GM21526 (cell line): ENCODE results near the gene DHRS13.
A peak's percentile ranks its signal among the peaks of the same experiment; 100 is the strongest.

Source experiments
- ATAC-seq: cut with Tn5 transposase; IDR thresholded peaks from one replicate; pipeline ENCODE4 v1.9.1; 2021; ENCODE audit warnings: moderate library complexity; ENCODE audit not compliant: unreplicated experiment, low FRiP score

Gene DHRS13, protein sequence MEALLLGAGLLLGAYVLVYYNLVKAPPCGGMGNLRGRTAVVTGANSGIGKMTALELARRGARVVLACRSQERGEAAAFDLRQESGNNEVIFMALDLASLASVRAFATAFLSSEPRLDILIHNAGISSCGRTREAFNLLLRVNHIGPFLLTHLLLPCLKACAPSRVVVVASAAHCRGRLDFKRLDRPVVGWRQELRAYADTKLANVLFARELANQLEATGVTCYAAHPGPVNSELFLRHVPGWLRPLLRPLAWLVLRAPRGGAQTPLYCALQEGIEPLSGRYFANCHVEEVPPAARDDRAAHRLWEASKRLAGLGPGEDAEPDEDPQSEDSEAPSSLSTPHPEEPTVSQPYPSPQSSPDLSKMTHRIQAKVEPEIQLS

DNA sequence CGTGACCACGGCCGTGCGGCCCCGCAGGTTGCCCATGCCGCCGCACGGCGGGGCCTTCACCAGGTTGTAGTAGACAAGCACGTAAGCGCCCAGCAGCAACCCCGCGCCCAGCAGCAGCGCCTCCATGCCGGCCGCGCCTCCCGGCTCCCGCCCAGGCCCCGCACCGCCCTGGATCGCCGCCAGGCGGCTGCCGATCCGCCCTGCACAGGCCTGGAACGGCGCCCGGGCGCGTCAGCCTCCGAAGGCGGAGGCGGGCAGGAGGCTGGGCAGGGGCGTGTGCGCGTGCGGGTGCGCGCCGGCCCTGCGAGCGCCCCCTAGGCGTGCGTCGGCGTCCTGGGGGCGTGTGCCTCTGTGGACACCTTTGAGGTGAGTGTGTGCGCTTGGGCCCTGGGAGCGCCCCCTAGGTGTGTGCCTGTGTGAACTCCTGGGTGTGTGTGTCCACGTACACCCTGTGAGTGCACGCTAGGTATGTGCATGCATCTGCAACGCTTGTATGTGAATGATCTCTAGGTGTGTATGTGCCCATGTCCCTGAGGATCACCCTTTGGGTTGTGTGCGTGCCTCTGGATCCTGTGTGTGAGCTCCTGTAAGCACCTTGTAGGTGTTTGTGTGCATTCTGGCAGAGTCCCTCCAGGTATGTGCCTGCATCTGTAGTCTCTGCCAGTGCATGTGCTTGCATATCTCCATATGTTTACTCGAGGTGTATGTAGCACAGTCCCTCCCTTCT lies at the start of gene DHRS13:
Gene DHRS13 (minus strand): TSS at position 261 of the 727 bp plus-strand sequence. CDS start 135 bp downstream, at position 126.
- ATAC-seq, result peak; percentile 76

DNA sequence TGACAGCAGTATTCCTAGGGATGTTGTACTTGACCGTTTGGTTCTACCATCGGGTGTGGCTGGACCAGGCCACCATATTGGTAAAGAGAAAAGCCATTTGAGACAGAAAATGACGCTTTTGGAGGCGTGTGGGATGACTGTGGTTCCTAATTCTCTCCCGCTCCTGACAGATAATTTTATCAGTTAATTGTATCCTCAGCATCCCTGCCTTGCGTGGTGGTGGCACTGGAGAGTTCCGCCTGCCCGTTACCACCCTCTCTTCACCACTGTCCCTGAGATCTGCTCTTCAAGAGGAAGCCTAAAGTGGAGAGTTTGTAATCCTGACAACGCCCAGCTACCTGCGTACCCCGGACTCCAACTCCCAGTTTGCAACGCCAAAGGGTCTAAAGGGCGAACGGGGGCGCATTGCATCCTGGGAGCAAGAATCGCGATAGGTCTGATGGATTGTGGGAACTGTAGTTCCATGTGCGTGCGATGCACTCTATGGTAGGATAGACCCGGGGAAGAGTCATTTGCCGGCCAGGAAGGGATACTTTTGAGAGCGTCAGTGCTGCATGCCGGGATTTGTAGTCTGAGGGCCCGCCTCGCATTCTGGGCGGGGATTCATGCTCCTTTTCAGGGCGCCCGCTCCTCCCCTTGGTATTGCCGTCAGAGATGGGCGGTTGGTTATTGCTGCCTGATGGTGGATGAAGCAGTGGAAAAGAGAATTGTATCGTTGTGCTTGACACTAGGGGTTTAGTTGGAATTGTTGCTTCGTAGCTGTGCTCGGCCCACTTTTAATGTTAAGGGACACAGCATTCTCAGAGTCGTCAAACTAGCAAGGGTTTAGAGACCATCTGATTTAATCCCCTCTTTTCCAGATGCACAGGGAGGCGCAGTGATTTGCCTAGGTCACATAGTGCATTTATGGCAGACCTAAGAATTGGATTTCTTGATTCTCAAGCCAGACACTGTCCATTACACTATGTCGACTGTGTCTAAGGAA lies 49.4 kb upstream of the DHRS13 start:
- peak; percentile 46 for ATAC-seq

DNA sequence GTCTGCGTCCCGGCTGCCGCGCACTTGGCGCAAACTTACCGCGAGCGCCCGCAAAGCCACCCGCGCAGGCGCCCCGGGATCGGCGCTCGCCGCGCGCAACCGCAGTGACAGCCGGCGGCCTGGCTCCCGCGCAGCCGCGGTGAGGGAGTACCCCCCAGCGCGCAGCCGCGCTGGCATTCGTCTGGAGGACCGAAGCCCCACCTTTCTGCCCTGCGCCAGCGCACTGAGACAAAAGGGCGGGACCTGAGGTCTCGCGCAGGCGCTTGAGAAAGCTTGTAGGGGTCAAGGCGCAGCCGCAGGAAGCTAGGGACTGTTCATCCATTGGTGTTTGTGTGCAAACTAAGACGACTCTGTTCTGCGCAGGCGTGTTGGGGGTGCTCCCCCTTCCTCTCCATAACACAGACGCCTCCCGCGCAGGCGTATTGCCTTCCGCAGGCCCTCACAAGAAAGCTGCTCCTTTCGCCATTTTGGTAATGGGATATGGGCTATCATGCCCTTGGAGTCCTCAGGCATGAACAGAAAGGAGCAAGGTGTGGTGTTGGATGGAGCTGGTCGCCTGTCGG lies 48.6 kb upstream of the DHRS13 start, which contains the start of gene PHF12:
Gene PHF12 (minus strand): TSS at position 91 of the 563 bp plus-strand sequence. CDS start 558 bp downstream, outside the sequence.
- ATAC-seq, result peak; percentile 48

DNA sequence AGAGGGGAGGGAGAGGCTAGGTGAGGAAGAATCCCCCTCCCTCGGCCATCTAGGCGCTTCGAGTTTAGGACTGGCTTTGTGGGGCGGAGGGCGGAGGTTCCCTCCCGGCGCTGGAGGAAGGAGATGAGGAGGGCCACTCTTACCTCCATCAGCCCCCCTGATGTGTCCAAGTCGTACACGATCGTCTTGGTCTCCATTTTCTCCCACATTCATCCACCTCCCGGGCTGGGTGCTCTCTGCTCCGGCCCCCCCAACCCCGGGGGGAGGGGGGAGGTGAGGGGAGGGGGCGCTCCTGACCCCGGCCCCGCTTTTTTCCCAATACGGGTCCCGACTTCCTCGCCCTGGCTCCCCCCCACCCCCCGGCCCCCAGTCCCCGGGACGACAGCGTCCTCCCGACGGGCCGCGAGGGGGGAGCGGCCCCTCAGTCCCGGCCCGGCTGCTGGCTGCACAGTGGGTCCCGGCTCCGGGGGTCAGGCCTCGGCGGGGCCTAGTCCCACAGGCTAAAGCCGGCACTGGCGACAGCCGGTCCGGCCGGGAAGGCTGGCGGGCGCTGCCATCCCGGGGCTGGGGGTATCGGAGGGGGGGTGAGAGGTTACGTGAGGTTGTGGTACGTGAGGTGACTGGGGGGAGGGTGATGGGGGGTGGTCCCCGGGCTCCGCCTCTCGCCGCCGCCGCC lies 48.0 kb upstream of the DHRS13 start:
- no peak for ATAC-seq

DNA sequence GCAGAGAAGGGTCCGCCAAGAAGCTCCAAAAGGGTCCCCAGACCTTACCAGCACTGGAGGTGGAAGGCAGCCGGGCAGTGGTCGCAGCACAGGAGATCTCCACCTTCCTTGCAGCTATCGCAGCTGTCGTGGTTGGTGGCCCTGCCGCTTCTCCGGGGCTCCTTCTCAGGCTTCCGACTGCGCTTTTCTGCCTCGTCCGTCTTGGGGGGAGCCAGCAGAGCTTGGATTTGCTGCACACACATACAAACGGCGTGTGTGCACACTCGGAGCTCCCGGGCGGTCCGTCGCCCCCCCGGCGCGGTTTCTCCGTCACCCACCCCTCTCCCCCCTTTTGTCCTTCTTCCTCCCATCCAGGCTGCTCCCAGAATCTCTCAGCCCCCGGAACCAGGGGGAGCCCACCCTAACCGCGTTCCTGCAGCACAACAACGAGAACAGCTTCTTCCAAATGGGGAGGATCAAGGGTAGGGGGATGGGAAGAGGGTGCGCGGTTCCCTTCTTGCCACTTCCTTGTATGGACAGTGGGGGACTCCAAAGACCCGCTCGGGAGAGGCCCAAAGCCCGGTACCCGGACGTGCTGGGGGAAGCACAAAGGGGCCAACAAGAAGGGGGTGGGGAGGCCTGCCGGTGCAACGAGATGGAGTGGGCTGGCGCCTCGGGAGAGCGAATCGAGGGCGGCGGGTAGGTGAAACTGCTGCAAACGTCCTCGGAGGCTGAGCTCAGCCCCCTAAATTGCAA lies 47.3 kb upstream of the DHRS13 start:
- ATAC-seq, result no peak

DNA sequence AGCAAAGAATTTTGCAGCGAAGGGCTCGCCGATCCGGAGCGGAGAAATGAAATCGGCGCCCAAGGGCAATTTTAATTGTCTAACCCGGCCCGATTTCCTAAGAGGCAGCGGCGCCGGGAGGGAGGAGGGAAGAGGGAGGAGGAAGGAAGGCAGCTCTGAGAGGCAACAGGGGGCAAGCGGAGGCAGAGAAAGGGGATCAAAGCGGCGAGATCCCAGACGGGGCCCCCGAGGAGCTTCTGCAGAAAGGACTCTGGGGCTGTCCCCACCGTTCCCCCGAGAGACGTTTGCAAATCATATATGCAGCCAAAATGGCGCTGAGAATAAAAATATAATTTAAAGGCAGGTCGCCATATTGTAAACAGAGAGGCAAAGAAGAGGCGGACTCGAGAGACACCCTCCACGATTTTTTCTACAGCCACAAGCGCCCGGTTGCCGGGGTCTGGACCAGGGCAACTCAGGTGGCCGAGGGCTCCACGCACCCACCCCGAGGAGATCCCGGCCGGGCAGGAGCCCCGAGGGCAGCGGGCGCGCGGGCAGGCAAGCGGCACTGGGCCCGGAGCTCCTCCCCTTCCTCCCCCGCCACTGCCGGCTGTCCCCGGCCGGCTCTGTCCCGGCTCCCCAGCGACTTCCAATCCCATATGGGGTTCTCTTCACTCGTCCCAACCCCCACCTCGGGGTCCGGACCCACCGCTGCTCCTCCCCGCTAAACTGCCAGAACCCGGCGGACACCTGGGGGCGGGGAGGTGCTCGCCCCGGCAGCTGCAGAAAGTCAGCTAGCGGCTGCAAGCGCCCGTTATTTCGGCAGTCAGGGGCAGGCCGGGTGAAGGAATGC lies 46.5 kb upstream of the DHRS13 start:
- no peak for ATAC-seq

DNA sequence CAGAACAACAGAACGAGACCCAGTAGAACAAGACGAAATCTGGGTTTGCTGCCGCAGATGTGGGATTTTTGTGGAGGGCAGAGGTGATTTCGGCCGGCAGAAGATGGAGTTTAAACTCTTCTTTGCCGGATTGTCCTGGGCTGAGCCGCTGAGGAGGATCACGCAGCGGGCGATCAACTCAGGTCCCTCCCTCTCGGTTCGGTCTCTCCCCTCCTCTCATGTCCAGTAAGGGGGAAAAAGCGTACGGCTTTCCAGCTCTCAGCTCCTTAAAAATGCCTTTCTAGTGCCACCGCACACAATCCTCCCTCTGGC lies 46.0 kb upstream of the DHRS13 start:
- ATAC-seq, result no peak

DNA sequence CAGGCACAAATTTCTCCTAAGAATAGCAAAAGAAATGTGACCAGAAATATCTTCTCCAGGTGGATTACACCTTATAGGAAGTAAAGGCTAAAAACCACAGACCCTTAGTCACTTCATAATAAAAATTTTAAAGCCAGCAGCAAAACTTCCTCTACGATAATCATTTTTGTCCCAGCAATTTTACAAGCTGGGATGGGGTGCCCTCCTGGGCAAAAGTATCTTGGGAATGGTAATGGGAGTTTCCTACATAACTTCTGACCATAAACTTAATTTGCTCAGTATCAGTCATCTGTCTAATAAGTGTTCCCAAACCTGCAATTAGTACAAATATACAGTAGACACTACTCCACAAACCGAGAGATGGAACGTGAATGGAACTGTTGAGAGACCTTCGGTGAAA lies 45.5 kb upstream of the DHRS13 start:
- ATAC-seq, result no peak

DNA sequence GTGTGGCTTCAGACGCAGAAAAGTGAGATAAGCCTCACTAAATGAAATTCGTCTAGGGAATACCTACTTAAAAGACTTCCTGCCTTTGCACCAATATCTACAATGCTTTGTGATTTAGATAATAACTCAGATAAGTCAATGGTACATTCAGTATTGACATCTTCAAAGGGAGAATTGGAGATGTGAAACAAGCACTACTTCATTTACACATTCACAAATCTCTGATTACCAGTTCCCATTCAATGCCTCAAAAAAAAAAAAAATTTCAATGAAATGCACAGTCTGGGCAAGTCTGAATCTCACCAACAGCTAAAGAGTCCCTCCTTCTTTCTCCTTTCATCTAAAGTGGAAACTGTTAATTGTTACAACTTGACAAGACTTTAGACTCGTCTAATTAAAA lies 44.8 kb upstream of the DHRS13 start:
- ATAC-seq, result no peak

DNA sequence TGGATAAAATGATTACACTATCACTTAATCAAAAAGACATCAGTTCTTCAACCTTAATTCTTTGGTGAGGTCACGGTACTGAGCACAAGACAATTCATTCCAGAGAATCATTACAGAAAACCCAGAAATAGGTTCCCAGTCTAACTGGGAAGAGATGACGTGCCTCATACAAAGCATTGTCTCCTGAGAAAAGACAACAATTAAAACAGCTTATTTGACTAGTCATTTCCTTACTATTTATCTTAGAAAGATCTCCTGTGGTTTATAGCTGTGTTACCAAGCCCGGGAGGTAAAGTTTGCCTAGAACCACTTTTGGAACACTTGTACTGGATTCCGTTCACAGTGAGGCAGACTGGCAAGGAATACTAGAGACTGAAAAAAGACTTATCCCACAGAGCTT lies 43.4 kb upstream of the DHRS13 start:
- ATAC-seq, result no peak

DNA sequence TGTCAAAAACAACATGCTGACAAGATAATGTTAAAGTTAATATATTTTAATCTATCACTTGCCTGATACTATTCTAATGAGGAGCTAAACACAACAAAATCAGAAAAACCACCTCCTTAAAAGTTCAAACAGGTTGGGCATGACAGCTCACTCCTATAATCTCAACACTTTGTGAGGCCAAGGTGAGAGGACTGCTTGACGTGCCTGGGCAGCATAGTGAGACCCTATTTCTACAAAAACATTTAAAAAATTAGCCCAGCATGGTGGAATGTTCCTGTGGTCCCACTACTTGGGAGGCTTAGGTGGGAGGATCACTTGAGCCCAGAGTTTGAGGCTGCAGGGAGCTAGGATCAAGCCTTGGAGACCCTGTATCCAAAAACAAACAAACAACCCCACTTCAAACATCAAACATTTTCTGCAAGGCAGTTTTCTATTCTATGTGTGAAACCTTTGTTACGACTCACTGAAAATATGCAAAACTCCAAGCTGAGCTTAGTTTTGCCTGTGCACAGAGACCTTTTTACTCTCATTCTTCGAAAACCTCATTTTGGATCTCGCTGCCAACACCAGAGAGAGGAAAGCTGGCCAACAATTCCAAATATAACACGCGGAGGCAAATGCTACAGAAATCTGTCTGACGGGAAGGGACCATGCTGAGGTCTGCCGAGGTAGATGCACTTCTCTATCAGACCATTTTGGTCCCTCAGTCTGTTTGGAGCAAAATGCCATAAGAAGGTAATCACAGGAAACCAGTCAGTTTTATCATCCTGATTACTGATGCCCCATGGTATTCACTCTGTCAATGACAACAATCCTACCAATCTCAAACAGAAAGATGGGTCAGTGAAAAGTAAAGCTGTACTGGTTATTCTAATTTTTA lies 42.2 kb upstream of the DHRS13 start:
- no peak for ATAC-seq

DNA sequence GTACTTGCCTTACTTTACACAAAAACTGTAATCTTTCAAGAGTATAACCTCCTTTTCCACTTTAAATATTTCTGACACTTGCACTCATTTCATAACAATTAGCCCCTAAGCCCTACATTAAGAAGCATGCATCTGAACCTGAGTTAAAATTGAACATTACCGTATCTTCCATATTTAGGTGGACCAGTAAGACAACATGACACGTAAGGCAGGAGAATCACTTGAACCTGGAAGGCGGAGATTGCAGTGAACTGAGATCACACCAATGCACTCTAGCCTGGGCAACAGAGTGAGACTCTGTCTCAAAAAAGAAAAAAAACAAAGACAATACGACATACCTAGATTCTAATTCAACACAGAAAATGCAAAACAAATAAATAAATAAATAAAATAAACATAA lies 41.5 kb upstream of the DHRS13 start:
- no peak for ATAC-seq

DNA sequence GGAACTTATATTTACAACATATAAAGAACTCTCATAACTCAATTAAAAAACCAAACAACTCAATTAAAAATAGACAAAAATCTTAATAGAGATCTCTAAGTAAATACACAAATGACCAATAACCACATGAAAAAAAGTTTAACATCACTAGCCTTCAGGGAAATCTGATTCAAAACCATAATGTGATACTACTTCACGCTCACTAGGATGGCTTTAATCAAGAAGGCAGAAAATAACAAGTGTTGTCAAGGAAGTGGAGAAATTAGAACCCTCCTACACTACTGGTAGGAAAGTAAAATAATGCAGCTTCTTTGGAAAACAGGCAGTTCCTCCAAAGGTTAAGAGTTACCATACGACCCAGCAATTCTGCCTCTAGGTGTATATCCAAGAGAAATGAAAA lies 40.0 kb upstream of the DHRS13 start:
- ATAC-seq, result no peak

DNA sequence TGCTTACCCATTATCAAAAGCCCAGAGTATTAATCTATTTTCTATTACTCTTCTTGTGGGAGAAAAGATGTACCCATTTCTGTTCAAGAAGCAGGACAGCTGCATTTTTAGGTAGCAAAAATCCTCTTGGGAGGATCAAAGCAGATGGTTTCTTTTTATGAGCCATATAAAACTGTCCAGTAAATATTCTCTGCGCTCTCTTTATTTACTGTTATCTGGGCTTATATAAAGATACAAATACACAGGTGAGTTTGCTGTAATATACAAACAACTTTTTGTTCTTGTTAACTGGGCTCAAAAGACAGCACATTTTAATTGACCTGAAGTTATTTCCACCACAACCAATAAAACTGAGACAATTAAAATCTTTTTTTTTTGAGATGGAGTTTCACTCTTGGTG lies 38.4 kb upstream of the DHRS13 start:
- no peak for ATAC-seq

DNA sequence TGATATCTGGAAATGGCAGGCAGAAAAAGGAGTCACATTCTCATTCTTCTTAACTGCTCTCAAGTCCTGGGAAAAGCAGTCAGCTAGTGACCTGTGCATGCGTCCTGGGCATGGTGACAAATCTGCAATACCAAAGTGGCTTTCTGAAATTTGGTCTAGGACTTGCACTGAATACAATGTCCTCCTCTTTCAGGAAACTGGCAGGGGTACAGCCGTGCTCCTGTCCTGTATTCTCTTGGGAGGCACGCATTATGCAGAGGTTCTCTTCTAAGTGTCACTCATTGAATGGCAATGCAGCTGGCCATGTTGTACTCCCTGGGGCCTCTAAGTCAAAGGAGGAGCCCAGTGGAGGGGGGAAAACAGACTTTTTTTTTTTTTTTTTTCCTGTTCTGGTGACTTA lies 37.8 kb upstream of the DHRS13 start:
- no peak for ATAC-seq

DNA sequence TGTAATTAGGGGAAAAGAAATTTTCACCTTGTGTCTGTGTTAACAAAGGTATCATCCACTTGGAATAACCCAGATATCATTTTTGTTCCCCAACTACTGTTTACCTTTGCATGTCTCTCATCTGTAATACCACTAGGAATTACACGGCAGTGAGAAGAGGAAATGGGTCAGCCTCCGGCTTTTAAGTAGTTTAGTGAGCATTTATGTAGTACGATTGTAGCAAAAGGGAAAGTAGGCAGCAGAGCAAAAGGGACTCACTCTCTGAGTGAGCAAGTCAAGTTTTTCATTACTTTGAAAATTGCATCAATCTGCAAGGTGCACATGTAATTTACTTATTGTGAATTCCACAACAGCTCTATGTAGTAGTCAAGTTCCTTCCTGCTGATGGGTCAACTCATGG lies 37.3 kb upstream of the DHRS13 start:
- no peak for ATAC-seq

DNA sequence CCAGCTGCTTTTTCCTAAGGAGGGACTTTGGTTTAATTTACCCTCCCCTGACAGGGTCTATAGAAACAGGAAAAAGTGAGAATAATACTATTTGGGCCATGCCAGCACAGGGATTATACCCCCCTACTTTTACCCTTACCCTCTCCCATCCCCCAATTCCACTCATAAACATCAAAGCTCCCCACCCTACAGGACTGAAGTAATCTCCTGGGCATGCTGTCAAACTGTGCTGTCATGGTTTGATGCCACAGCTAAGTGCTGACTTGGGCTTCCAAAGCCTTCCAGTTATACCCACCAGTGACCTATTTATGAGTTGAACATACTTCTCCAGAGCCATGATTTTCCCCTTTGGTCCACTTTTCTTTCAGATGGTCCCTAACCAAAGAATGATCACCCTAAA lies 35.7 kb upstream of the DHRS13 start:
- no peak for ATAC-seq
